GM12878 (cell line): ENCODE measurements around the gene CCDC9.

Experiments used
- POLR2A ChIP-seq: IDR thresholded peaks from 2 replicates; pipeline ENCODE4 v1.6.1; 2011; ENCODE audit warnings: low read depth, mild to moderate bottlenecking, low read length
- TF ChIP-seq, protein P1 (sequence below): IDR thresholded peaks from 2 replicates; pipeline ENCODE4 v1.6.1; 2011; ENCODE audit warnings: low read depth, mild to moderate bottlenecking, low read length, moderate library complexity, borderline replicate concordance; ENCODE audit errors: extremely low read depth
- TF ChIP-seq, protein P2 (sequence below), 3 experiments: IDR thresholded peaks in 2 of 3; conservative IDR thresholded peaks in 1 of 3; 2 replicates each; pipeline ENCODE4 v1.5.1; 2011; ENCODE audit warnings: low read depth in 3 of 3, low read length in 3 of 3, mild to moderate bottlenecking in 3 of 3, control low read depth in 2 of 3, moderate library complexity in 2 of 3, inconsistent platforms in 1 of 3, mixed read lengths in 1 of 3; ENCODE audit not compliant: control insufficient read depth in 2 of 3, insufficient read depth in 1 of 3; ENCODE audit errors: extremely low read depth in 1 of 3

DNA sequence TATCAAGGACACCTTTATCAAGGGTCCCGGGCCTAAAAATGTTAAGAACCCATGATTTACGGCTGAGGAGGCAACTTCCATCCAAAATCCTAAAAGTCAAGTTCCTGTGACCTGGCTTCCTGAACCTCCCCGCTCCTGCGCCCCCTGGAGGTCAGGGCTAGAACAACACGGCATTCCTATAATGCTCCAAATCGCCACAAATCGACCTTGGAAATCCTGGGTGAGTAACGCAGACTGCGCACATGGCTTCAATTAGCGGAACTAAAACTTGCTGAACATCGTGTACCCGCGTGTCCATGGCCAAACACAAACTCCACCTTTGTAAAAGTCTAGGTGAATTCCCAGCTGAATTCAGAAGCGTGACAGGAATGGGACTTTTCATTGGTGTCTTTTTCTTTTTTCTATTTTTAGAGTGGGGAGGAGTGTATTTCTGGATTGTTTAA lies 49.0 kb downstream of the CCDC9 start:
- TF ChIP-seq, protein P1, sequence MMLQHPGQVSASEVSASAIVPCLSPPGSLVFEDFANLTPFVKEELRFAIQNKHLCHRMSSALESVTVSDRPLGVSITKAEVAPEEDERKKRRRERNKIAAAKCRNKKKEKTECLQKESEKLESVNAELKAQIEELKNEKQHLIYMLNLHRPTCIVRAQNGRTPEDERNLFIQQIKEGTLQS: no peak
- no peak for TF ChIP-seq POLR2A
- TF ChIP-seq, protein P2, sequence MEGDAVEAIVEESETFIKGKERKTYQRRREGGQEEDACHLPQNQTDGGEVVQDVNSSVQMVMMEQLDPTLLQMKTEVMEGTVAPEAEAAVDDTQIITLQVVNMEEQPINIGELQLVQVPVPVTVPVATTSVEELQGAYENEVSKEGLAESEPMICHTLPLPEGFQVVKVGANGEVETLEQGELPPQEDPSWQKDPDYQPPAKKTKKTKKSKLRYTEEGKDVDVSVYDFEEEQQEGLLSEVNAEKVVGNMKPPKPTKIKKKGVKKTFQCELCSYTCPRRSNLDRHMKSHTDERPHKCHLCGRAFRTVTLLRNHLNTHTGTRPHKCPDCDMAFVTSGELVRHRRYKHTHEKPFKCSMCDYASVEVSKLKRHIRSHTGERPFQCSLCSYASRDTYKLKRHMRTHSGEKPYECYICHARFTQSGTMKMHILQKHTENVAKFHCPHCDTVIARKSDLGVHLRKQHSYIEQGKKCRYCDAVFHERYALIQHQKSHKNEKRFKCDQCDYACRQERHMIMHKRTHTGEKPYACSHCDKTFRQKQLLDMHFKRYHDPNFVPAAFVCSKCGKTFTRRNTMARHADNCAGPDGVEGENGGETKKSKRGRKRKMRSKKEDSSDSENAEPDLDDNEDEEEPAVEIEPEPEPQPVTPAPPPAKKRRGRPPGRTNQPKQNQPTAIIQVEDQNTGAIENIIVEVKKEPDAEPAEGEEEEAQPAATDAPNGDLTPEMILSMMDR (IDR thresholded peaks at IDR 0.05 in 2 of 3, conservative IDR thresholded peaks at IDR 0.05 in 1 of 3; ENCODE audit: control insufficient read depth in 2 of 3, extremely low read depth in 1 of 3, insufficient read depth in 1 of 3, low read depth in 3 of 3, low read length in 3 of 3): peak; percentile 77 to 97 (median 97)
